GM21360 (cell line): ENCODE results near the gene TARBP2.

Experiments used
- ATAC-seq: cut with Tn5 transposase; IDR thresholded peaks from one replicate; pipeline ENCODE4 v1.9.1; 2021; ENCODE audit warnings: mild to moderate bottlenecking, moderate library complexity; ENCODE audit not compliant: unreplicated experiment

TARBP2 gene

GRCh38 chr12:53500776-53501614, at the start of gene TARBP2:
Gene TARBP2, plus strand, starts transcription at chr12:53501283. Its CDS starts 126 bp downstream, at chr12:53501409.
- ATAC-seq, result peak; percentile 71

GRCh38 chr12:53451661-53452158, 49.4 kb upstream of the TARBP2 start, which contains the start of gene PCBP2:
Gene PCBP2, plus strand, starts transcription at chr12:53452102. Its CDS starts 2,699 bp downstream, at chr12:53454801.
- peak; percentile 94 for ATAC-seq

- no peak for ATAC-seq
Observed at GRCh38 chr12:53452159-53453077, 48.7 kb upstream of the TARBP2 start.

GRCh38 chr12:53453953-53454640, 47.0 kb upstream of the TARBP2 start:
- ATAC-seq, result no peak

GRCh38 chr12:53454707-53455106, 46.4 kb upstream of the TARBP2 start:
- ATAC-seq, result no peak

GRCh38 chr12:53456654-53457366, 44.3 kb upstream of the TARBP2 start:
- ATAC-seq, result no peak

- no peak for ATAC-seq
Observed at GRCh38 chr12:53459097-53459496, 42.0 kb upstream of the TARBP2 start.

- ATAC-seq, result no peak
Observed at GRCh38 chr12:53461059-53461458, 40.0 kb upstream of the TARBP2 start.

GRCh38 chr12:53461591-53461990, 39.5 kb upstream of the TARBP2 start:
- no peak for ATAC-seq

GRCh38 chr12:53462935-53463334, 38.1 kb upstream of the TARBP2 start:
- ATAC-seq, result no peak

GRCh38 chr12:53463802-53464560, 37.1 kb upstream of the TARBP2 start:
- no peak for ATAC-seq

- no peak for ATAC-seq
Observed at GRCh38 chr12:53464685-53465418, 36.2 kb upstream of the TARBP2 start.

- ATAC-seq, result no peak
Observed at GRCh38 chr12:53465679-53466078, 35.4 kb upstream of the TARBP2 start.

GRCh38 chr12:53466640-53467039, 34.4 kb upstream of the TARBP2 start:
- ATAC-seq, result no peak

GRCh38 chr12:53467082-53467481, 34.0 kb upstream of the TARBP2 start:
- ATAC-seq, result no peak

GRCh38 chr12:53467880-53468279, 33.2 kb upstream of the TARBP2 start:
- no peak for ATAC-seq

GRCh38 chr12:53468282-53468681, 32.8 kb upstream of the TARBP2 start:
- ATAC-seq, result no peak

- no peak for ATAC-seq
Observed at GRCh38 chr12:53472056-53472582, 29.0 kb upstream of the TARBP2 start.
